Measurements from ENCODE around the gene USP6NL. TPM values are rescaled to one million over a fixed set of nuclear protein-coding genes. Genes with fewer than 3 reads are reported as not detected.

The USP6NL gene
- total and polyA plus RNA-seq, 2 of the 8 experiments (the other 6 are each of a cell fraction or from before 2014, with no cell fraction given) = 10.9 to 28.8 TPM

DNA sequence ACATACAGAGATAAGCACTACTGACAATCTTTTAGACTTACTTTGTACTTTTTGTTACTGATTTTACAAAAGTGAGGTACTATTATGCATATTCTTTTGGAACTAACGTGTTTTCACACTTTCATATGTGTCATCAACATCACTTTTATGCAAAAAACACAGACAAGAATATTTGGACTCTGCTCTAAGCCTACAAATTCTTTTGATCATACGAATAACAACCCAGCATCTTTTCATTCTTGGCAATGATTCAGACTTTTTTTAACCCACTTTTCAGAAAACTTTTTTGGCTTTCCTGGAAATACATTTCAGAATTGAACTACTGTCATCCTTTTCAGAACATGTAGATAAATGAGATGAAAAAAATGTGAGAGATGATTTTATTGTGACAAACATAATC, 30.2 kb downstream of the USP6NL start:
- Histone ChIP-seq H3K79me2 (ENCODE audit: control insufficient read depth in 1 of 2, insufficient read depth in 2 of 2, low read length in 2 of 2) (peaks cover 2 to 93% of the 10 kb centered on the region in 2 experiments; a peak in 2 of 4 replicates), H3K4me2 (ENCODE audit: insufficient read depth in 1 of 2, low read depth in 2 of 2, low read length in 2 of 2) (no peak overlapping the region), H3K9ac (replicated peaks in 1 of 4; ENCODE audit: extremely low read depth in 1 of 4, low read depth in 3 of 4, low read length in 3 of 4) (no peak overlapping the region), H4K8ac (ENCODE audit: extremely low read depth, insufficient read depth, low read length) (no peak overlapping the region), H3K36me3 (ENCODE audit: control insufficient read depth in 2 of 4, insufficient read depth in 4 of 4, low read length in 3 of 4) (peaks cover 0 to 6% (median 0%) of the 10 kb centered on the region in 4 experiments; a peak in 3 of 8 replicates), H3K27ac (ENCODE audit: low read depth, low read length) (no peak overlapping the region), H2BK5ac (ENCODE audit: low read depth, low read length) (no peak overlapping the region), H4K5ac (ENCODE audit: insufficient read length, low read depth, low read length) (no peak overlapping the region), H2BK12ac (ENCODE audit: low read depth, low read length) (no peak overlapping the region), H2BK20ac (ENCODE audit: low read length) (no peak overlapping the region), H2AFZ (ENCODE audit: low read length) (no peak overlapping the region), H3K27me3 (replicated peaks in 1 of 4; ENCODE audit: control insufficient read depth in 3 of 4, extremely low read depth in 1 of 4, insufficient read depth in 3 of 4, low read length in 3 of 4) (no peaks in the 10 kb centered on the region), H3K23ac (ENCODE audit: insufficient read length) (no peak overlapping the region), H4K91ac (replicated peaks; ENCODE audit: insufficient read length, low read length) (no peak overlapping the region), H3K23me2 (ENCODE audit: low read depth, low read length) (peaks cover 3% of the 10 kb centered on the region; the same call in 1 of the 2 replicates), H2BK15ac (ENCODE audit: low read length) (no peak overlapping the region), H3K4ac (replicated peaks; ENCODE audit: insufficient read length, low read depth, low read length) (no peak overlapping the region), H4K20me1 (replicated peaks in 1 of 2; ENCODE audit: control insufficient read depth in 1 of 2, insufficient read depth in 2 of 2, low read length in 2 of 2) (peaks cover 2 to 3% of the 10 kb centered on the region in 2 experiments), H3K79me1 (ENCODE audit: low read depth, low read length) (peaks cover 4% of the 10 kb centered on the region; the same call in 1 of the 2 replicates), H2AK5ac (ENCODE audit: low read depth, low read length) (no peak overlapping the region), H2BK120ac (replicated peaks; ENCODE audit: low read depth, low read length) (no peak overlapping the region), H3K56ac (replicated peaks; ENCODE audit: insufficient read length, low read depth, low read length) (no peak overlapping the region), H3K14ac (ENCODE audit: insufficient read length) (no peak overlapping the region), H3K4me3 (ENCODE audit: extremely low read depth in 1 of 4, insufficient read depth in 2 of 4, low read depth in 3 of 4, low read length in 4 of 4) (no peak overlapping the region), H3K4me1 (replicated peaks in 1 of 4; ENCODE audit: control insufficient read depth in 3 of 4, insufficient read depth in 4 of 4, low read length in 3 of 4) (no peaks in the 10 kb centered on the region), H3K9me3 (ENCODE audit: insufficient read depth in 2 of 2, low read depth in 1 of 2, low read length in 1 of 2) (peaks cover 4 to 7% of the 10 kb centered on the region in 2 experiments), H3K18ac (ENCODE audit: extremely low read depth, low read length) (no peak overlapping the region)
- no peak for FAIRE-seq
- TF ChIP-seq TAF7 (optimal IDR thresholded peaks at IDR 0.05; ENCODE audit: borderline replicate concordance, low read depth, low read length) (no peak), GTF2F1 (IDR thresholded peaks at IDR 0.05; ENCODE audit: borderline replicate concordance, low read depth, low read length) (no peak), CBX5 (IDR thresholded peaks at IDR 0.05; ENCODE audit: low read depth, low read length) (no peak), RNF2 (IDR thresholded peaks at IDR 0.05; ENCODE audit: borderline replicate concordance, low read depth, low read length, missing control alignments, poor library complexity, severe bottlenecking) (no peak), RBBP5 (IDR thresholded peaks at IDR 0.05; ENCODE audit: borderline replicate concordance, low read depth, low read length) (no peak), FOSL1 (IDR thresholded peaks at IDR 0.05; ENCODE audit: insufficient read depth, low read depth, low read length) (no peak), SP2 (IDR thresholded peaks at IDR 0.05; ENCODE audit: low read length) (no peak), SRF (IDR thresholded peaks at IDR 0.05; ENCODE audit: low read depth, low read length) (no peak)
- TF ChIP-seq, protein P1, sequence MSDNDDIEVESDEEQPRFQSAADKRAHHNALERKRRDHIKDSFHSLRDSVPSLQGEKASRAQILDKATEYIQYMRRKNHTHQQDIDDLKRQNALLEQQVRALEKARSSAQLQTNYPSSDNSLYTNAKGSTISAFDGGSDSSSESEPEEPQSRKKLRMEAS (IDR thresholded peaks at IDR 0.05) = no peak
- WGBS, 2 experiments (ENCODE audit: extremely low coverage in 1 of 2, insufficient coverage in 1 of 2, insufficient read length in 1 of 2, insufficient replicate concordance in 2 of 2, low coverage in 1 of 2, low lambda C conversion rate in 2 of 2, missing lambda C conversion rate in 1 of 2) = 82% methylated on average over 2 of the region's 2 CpGs; no CpG with 5 or more reads in 1 of the 2 experiments
- POLR2A ChIA-PET (ENCODE audit: partially characterized antibody) = no interaction called here
- DNase-seq (ENCODE audit: low read depth in 1 of 2, low spot score in 2 of 2) = no peak
- CTCF ChIA-PET (ENCODE audit: partially characterized antibody) = interaction anchor here (1.3 kb wide), 1 partner anchor 67 kb away, joined by 4 read pairs; no protein-coding TSS in a partner anchor
